Measurements from ENCODE around the gene TESK2.
A peak's percentile ranks its signal among the peaks of the same experiment; 100 is the strongest.

The TESK2 gene

GRCh38 chr1:45302505-45303150, 188.3 kb downstream of the TESK2 start:
- no peak for DNase-seq

DNA sequence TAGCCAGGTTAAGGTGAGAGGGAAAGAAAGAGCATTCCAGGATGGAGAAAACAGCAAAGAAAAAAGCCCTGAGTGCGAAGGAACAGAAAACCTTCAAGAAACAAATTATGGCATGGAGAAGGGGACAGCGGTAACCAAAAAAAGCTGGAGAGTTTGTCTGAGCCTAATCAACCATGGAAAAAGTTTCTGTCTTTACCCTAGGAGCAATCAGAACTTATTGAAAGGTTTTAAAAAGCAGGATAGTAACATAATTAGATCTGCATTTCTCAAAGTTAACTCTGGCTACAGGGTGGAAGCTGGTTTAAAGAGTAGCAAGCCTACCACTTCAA, 190.3 kb downstream of the TESK2 start:
- DNase-seq = no peak

DNA sequence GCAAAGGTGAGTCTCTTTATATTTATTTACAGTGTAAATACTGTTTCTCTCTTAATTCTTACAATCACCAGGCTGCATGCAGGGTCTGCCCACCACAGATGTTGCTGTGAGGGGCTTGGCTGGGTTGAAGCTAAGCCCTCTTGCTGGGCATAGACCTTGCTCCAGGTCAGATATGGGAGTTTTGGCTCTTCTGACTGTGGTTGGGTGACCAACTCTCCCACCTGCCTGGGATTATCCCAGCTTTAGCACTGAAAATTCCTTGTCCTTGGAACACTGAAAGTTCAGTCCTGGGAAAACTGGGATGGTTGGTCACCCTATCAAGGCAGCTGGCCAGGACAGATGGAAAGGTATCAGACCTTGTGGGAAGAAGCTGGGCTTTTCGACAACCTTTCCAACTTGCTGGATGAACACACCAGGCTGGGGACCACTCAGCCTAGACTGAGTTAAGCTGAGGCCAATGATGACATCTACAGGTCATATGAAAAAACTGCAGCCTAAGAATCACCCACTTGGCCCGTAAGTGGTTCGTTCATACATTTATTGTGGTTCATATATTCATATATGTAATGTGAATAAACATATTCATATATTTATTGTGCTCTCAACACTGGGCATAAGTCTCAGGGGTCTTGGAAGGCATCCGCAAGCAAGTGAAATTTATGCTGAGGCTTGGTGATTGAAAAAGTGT, 190.8 kb downstream of the TESK2 start:
- peak; percentile 70 for DNase-seq

GRCh38 chr1:45299296-45299695, 191.7 kb downstream of the TESK2 start:
- DNase-seq = no peak

DNA sequence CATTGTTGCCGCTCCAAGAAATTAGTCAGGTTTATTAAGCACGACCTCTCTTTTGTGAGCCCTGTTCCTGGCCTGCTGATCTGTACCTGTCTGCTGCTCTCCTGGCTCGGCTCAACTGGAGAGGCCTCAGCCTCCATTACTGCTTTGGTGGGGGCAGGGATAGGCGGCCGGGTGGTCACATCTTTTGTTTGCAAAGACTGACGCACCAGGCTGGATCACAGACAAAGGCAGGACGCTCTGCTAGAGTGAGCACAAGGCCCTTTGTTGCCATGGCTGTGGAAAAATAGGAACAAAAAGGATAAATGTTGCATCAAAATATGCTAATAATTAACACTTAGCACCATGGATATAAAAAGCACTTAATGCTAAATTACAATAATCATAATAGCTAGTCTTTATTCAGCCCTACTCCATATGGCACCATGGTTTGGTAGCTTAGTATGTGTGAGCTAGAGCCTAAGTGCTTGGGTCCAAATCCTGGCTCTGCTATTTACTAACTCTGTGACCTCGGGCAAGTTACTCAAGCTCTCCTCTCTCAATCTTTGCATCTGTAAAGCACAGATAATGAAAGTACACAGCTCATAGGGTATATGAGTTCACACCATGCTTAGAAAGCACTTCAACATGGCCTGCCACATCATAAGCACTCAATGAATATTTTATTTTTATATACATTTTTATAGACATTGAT, 193.2 kb downstream of the TESK2 start:
- no peak for DNase-seq

Data from fibroblast of skin of back (primary cell).